ENCODE measurements around the gene TLL2. TPM values are rescaled to one million over a fixed set of nuclear protein-coding genes. Genes with fewer than 3 reads are reported as not detected.

Gene TLL2
- total and polyA plus RNA-seq, 4 experiments from 2014 or later = 0.03 to 0.17 TPM; not detected in 2

- Histone ChIP-seq H3K4me3 (ENCODE audit: low read length in 2 of 2) (no peak overlapping the region), H3K9me3 (ENCODE audit: control insufficient read depth in 1 of 2, low read length in 2 of 2) (no peaks in the 10 kb centered on the region), H3K27me3 (ENCODE audit: insufficient read depth, low read length) (peaks cover 3% of the 10 kb centered on the region), H3K27ac (ENCODE audit: low read depth, low read length) (no peak overlapping the region), H3K4me1 (ENCODE audit: insufficient read depth, low read length) (no peaks in the 10 kb centered on the region), H3K36me3 (ENCODE audit: insufficient read depth, low read length) (no peaks in the 10 kb centered on the region)
- intact Hi-C loops (cut with micrococcal nuclease) = no loop called here
- H3K9me3 Mint-ChIP-seq = no peaks in the 10 kb centered on the region
- H3K36me3 Mint-ChIP-seq = no peaks in the 10 kb centered on the region
- ChIA-PET POLR2A (ENCODE audit: partially characterized antibody) (no interaction called here), CTCF (ENCODE audit: partially characterized antibody) (no interaction called here)
- no peaks in the 10 kb centered on the region for H3K4me1 Mint-ChIP-seq
- no peak overlapping the region for H3K27ac Mint-ChIP-seq
- peaks cover 11 to 13% of the 10 kb centered on the region in 2 donors for H3K27me3 Mint-ChIP-seq
- no peak for DNase-seq
- H3K4me3 Mint-ChIP-seq = no peak overlapping the region
These were observed 99.4 kb downstream of the TLL2 start for GRCh38 chr10:96414303-96414702.

GRCh38 chr10:96413151-96413787, 100.5 kb downstream of the TLL2 start:
- Mint-ChIP-seq H3K27me3 (peaks cover 11 to 17% of the 10 kb centered on the region in 2 donors), H3K4me3 (no peak overlapping the region), H3K4me1 (no peaks in the 10 kb centered on the region), H3K36me3 (no peaks in the 10 kb centered on the region), H3K9me3 (no peaks in the 10 kb centered on the region), H3K27ac (peak overlapping the region in 1 of 7 donors; percentile 32)
- no peaks in the 10 kb centered on the region for H3K4me1 ChIP-seq (ENCODE audit: insufficient read depth, low read length)
- no peak overlapping the region for H3K4me3 ChIP-seq (ENCODE audit: low read length in 2 of 2)
- H3K9me3 ChIP-seq (ENCODE audit: control insufficient read depth in 1 of 2, low read length in 2 of 2) = no peaks in the 10 kb centered on the region
- H3K27ac ChIP-seq (ENCODE audit: low read depth, low read length) = no peak overlapping the region
- ChIA-PET POLR2A (ENCODE audit: partially characterized antibody) (no interaction called here), CTCF (ENCODE audit: partially characterized antibody) (no interaction called here)
- H3K27me3 ChIP-seq (ENCODE audit: insufficient read depth, low read length) = peaks cover 3% of the 10 kb centered on the region
- no peaks in the 10 kb centered on the region for H3K36me3 ChIP-seq (ENCODE audit: insufficient read depth, low read length)
- intact Hi-C loops (cut with micrococcal nuclease) = no loop called here
- DNase-seq = no peak

GRCh38 chr10:96411716-96412320, 101.9 kb downstream of the TLL2 start:
- Histone ChIP-seq H3K9me3 (ENCODE audit: control insufficient read depth in 1 of 2, low read length in 2 of 2) (no peaks in the 10 kb centered on the region), H3K4me3 (ENCODE audit: low read length in 2 of 2) (no peak overlapping the region), H3K27ac (ENCODE audit: low read depth, low read length) (no peak overlapping the region), H3K27me3 (ENCODE audit: insufficient read depth, low read length) (peaks cover 3% of the 10 kb centered on the region), H3K4me1 (ENCODE audit: insufficient read depth, low read length) (no peaks in the 10 kb centered on the region), H3K36me3 (ENCODE audit: insufficient read depth, low read length) (no peaks in the 10 kb centered on the region)
- intact Hi-C loops (cut with micrococcal nuclease) = no loop called here
- no peak overlapping the region for H3K27ac Mint-ChIP-seq
- POLR2A ChIA-PET (ENCODE audit: partially characterized antibody) = no interaction called here
- CTCF ChIA-PET (ENCODE audit: partially characterized antibody) = no interaction called here
- no peaks in the 10 kb centered on the region for H3K9me3 Mint-ChIP-seq
- no peak overlapping the region for H3K4me3 Mint-ChIP-seq
- H3K4me1 Mint-ChIP-seq = no peaks in the 10 kb centered on the region
- no peaks in the 10 kb centered on the region for H3K36me3 Mint-ChIP-seq
- peaks cover 20 to 24% of the 10 kb centered on the region in 2 donors for H3K27me3 Mint-ChIP-seq
- no peak for DNase-seq

DNA sequence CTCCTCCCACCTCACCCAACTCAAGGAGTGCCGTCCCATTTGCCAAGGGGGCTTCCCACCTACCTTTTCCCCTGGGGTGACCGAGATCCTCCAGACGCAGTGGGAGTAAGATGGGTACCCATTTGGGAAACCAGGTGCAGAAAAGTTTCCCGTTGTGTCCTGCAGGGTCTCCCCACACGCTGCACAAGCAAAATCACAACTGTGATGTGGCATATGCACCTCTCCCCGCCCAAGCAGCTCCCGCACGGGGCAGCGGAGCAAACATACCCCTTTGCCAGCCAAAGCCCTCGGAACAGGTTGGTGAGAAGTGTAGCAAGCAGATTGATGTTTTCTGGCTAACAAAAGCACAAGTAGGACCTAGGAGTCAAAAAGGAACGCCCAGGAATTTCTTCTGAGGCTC, 103.4 kb downstream of the TLL2 start:
- Mint-ChIP-seq H3K36me3 (no peaks in the 10 kb centered on the region), H3K9me3 (no peaks in the 10 kb centered on the region), H3K27me3 (peaks cover 28 to 33% of the 10 kb centered on the region in 2 donors), H3K4me3 (no peak overlapping the region), H3K4me1 (no peaks in the 10 kb centered on the region), H3K27ac (no peak overlapping the region)
- no peaks in the 10 kb centered on the region for H3K4me1 ChIP-seq (ENCODE audit: insufficient read depth, low read length)
- intact Hi-C loops (cut with micrococcal nuclease) = no loop called here
- CTCF ChIA-PET (ENCODE audit: partially characterized antibody) = interaction anchor here (0.7 to 3.7 kb wide), 2 partner anchors 12 to 18 kb away, joined by 3 to 11 read pairs; no protein-coding TSS in a partner anchor
- no peaks in the 10 kb centered on the region for H3K36me3 ChIP-seq (ENCODE audit: insufficient read depth, low read length)
- H3K4me3 ChIP-seq (ENCODE audit: low read length in 2 of 2) = no peak overlapping the region
- no peak overlapping the region for H3K27ac ChIP-seq (ENCODE audit: low read depth, low read length)
- DNase-seq = no peak
- H3K9me3 ChIP-seq (ENCODE audit: control insufficient read depth in 1 of 2, low read length in 2 of 2) = no peaks in the 10 kb centered on the region
- H3K27me3 ChIP-seq (ENCODE audit: insufficient read depth, low read length) = peaks cover 3% of the 10 kb centered on the region
- POLR2A ChIA-PET (ENCODE audit: partially characterized antibody) = no interaction called here

DNA sequence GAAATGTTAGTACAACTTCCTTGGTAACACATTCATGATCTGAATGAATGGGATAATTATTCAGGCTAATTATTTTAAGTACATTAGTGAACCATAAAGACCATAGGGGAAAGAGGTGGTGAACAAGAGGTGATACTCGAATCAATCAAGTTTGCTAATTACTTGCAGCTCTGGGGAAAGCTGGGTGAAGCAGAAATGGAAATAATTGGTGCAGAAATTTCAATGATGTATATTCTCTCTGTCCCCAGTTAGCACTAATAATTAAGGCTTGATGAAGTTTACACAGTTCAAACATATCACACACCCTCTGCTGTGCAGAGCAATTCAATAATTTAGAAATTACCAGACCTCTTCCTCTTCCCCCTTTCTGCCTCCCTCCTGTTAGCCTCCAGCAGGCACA, 105.5 kb downstream of the TLL2 start:
- POLR2A ChIA-PET (ENCODE audit: partially characterized antibody) = no interaction called here
- Histone ChIP-seq H3K4me1 (ENCODE audit: insufficient read depth, low read length) (no peaks in the 10 kb centered on the region), H3K36me3 (ENCODE audit: insufficient read depth, low read length) (no peaks in the 10 kb centered on the region), H3K27me3 (ENCODE audit: insufficient read depth, low read length) (peaks cover 3% of the 10 kb centered on the region), H3K4me3 (ENCODE audit: low read length in 2 of 2) (no peak overlapping the region), H3K9me3 (ENCODE audit: control insufficient read depth in 1 of 2, low read length in 2 of 2) (no peaks in the 10 kb centered on the region), H3K27ac (ENCODE audit: low read depth, low read length) (no peak overlapping the region)
- CTCF ChIA-PET (ENCODE audit: partially characterized antibody) = interaction anchor here (3.7 kb wide), 1 partner anchor 10 kb away, joined by 11 read pairs; no protein-coding TSS in a partner anchor
- H3K4me1 Mint-ChIP-seq = no peaks in the 10 kb centered on the region
- DNase-seq = no peak
- H3K9me3 Mint-ChIP-seq = no peaks in the 10 kb centered on the region
- H3K4me3 Mint-ChIP-seq = no peak overlapping the region
- H3K27ac Mint-ChIP-seq = no peak overlapping the region
- H3K27me3 Mint-ChIP-seq = peaks cover 28 to 39% of the 10 kb centered on the region in 2 donors
- no peaks in the 10 kb centered on the region for H3K36me3 Mint-ChIP-seq
- intact Hi-C loops (cut with micrococcal nuclease) = no loop called here

DNA sequence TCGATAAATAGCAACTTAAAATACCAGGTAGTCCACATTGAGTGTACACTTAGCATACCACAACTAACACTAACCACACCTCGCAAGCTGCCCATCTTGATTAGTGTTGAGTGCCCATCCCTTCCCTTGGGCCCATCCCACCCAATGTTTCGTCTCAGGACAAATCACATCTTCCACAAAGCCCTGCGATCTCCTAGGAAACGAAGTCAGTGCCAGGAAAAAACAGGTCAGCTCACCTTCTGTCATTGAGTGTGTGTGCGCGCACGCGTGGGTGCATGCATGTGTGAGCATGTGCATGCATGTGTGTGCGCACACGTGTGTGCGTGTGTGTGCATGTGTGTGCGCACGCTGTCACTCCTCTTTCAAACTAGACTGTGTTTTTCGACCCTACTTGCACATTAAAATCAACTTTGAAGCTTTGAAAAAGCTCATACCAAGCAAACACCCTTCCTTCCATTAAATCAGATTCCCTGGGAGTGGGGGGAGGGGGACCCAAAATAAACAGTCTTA, 106.1 kb downstream of the TLL2 start:
- Mint-ChIP-seq H3K4me1 (no peaks in the 10 kb centered on the region), H3K27ac (no peak overlapping the region), H3K9me3 (no peaks in the 10 kb centered on the region), H3K36me3 (no peaks in the 10 kb centered on the region), H3K4me3 (no peak overlapping the region), H3K27me3 (peaks cover 27 to 38% of the 10 kb centered on the region in 2 donors)
- DNase-seq = no peak
- POLR2A ChIA-PET (ENCODE audit: partially characterized antibody) = no interaction called here
- Histone ChIP-seq H3K9me3 (ENCODE audit: control insufficient read depth in 1 of 2, low read length in 2 of 2) (no peaks in the 10 kb centered on the region), H3K27me3 (ENCODE audit: insufficient read depth, low read length) (peaks cover 3% of the 10 kb centered on the region), H3K27ac (ENCODE audit: low read depth, low read length) (no peak overlapping the region), H3K36me3 (ENCODE audit: insufficient read depth, low read length) (no peaks in the 10 kb centered on the region), H3K4me1 (ENCODE audit: insufficient read depth, low read length) (no peaks in the 10 kb centered on the region), H3K4me3 (ENCODE audit: low read length in 2 of 2) (no peak overlapping the region)
- intact Hi-C loops (cut with micrococcal nuclease) = no loop called here
- CTCF ChIA-PET (ENCODE audit: partially characterized antibody) = interaction anchor here (1.2 to 3.7 kb wide), 2 partner anchors 9 to 13 kb away, joined by 3 to 11 read pairs; no protein-coding TSS in a partner anchor

DNA sequence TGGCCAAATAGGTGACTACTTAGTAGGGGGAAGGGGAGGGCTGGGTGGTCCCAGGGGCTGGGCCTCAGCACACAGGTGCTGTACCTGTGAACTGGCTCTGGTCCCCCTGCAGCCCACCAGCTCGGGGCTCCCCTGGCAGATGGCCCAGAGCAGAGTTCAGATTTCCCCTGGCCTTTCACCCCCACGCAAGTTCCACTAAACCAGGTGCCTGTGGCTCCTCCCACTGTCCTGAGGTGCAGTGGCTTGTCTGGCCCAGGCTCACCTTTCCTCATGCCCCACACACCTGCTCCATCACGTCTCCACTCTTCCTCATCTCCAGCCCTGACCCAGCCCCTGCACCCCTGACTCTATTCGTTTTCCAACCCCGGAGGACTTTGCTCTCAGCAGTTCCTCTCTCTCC, 107.6 kb downstream of the TLL2 start:
- Mint-ChIP-seq H3K27me3 (peaks cover 29 to 40% of the 10 kb centered on the region in 2 donors), H3K36me3 (no peaks in the 10 kb centered on the region), H3K4me1 (no peaks in the 10 kb centered on the region), H3K4me3 (no peak overlapping the region), H3K27ac (no peak overlapping the region), H3K9me3 (no peaks in the 10 kb centered on the region)
- POLR2A ChIA-PET (ENCODE audit: partially characterized antibody) = no interaction called here
- CTCF ChIA-PET (ENCODE audit: partially characterized antibody) = no interaction called here
- Histone ChIP-seq H3K4me3 (ENCODE audit: low read length in 2 of 2) (no peak overlapping the region), H3K9me3 (ENCODE audit: control insufficient read depth in 1 of 2, low read length in 2 of 2) (no peaks in the 10 kb centered on the region), H3K27me3 (ENCODE audit: insufficient read depth, low read length) (peaks cover 3% of the 10 kb centered on the region), H3K36me3 (ENCODE audit: insufficient read depth, low read length) (no peaks in the 10 kb centered on the region), H3K27ac (ENCODE audit: low read depth, low read length) (no peak overlapping the region), H3K4me1 (ENCODE audit: insufficient read depth, low read length) (no peaks in the 10 kb centered on the region)
- no peak for DNase-seq
- intact Hi-C loops (cut with micrococcal nuclease) = no loop called here
